Gastroesophageal sphincter (tissue), 4 donors: ENCODE results near the gene GCDH. TPM values are rescaled to one million over a fixed set of nuclear protein-coding genes. Genes with fewer than 3 reads are reported as not detected.

Source experiments
- ATAC-seq: fragments of 150-250 bp; one replicate; pipeline ENCODE4 v1.9.1; 2016; ENCODE audit warnings: mild to moderate bottlenecking, moderate library complexity
- H3K27ac ChIP-seq, 4 donors: fragments of 200-600 bp; sonication (generic) in 3 of 4; 1 replicate in 3 of 4; 2 replicates in 1 of 4; pipeline ENCODE4 v1.5.1; 2016 to 2019
- H3K27me3 ChIP-seq: fragments of 200-600 bp; sonication (generic); one replicate; pipeline ENCODE4 v1.5.1; 2019
- H3K36me3 ChIP-seq, 2 donors: fragments of 200-600 bp; sonication (generic); one replicate each; pipeline ENCODE4 v1.5.1; 2019; ENCODE audit warnings: control low read depth in 1 of 2
- H3K4me1 ChIP-seq, 3 donors: fragments of 200-600 bp; sonication (generic); 1 replicate in 2 of 3; 2 replicates in 1 of 3; pipeline ENCODE4 v1.5.1; 2016 to 2019; ENCODE audit warnings: control low read depth in 2 of 3
- H3K4me3 ChIP-seq, 2 donors: fragments of 200-600 bp; sonication (generic); one replicate each; pipeline ENCODE4 v1.5.1; 2019; ENCODE audit warnings: mild to moderate bottlenecking in 1 of 2, moderate library complexity in 1 of 2
- H3K9me3 ChIP-seq, 3 donors: fragments of 200-600 bp; sonication (generic); one replicate each; pipeline ENCODE4 v1.5.1; 2017 to 2019; ENCODE audit warnings: control low read depth in 2 of 3
- CTCF ChIP-seq, 4 experiments: fragments of 200-600 bp in 2 of 4; fragments of 450-650 bp in 2 of 4; sonication (generic) in 1 of 4; IDR thresholded peaks; one replicate each; pipeline ENCODE4 v1.5.1; 2017 to 2019; ENCODE audit warnings: antibody characterized with exemption in 4 of 4, mild to moderate bottlenecking in 2 of 4, moderate library complexity in 2 of 4
- EP300 ChIP-seq: sonication (generic); formaldehyde crosslinking; IDR thresholded peaks from one replicate; pipeline ENCODE4 v1.6.1; 2017; ENCODE audit warnings: antibody characterized with exemption, mild to moderate bottlenecking
- POLR2A ChIP-seq, 2 donors: fragments of 450-650 bp; IDR thresholded peaks; one replicate each; pipeline ENCODE4 v1.6.1; 2017; ENCODE audit warnings: antibody characterized with exemption in 2 of 2, mild to moderate bottlenecking in 2 of 2, moderate library complexity in 1 of 2
- POLR2AphosphoS5 ChIP-seq: sonication (generic); formaldehyde crosslinking; IDR thresholded peaks from one replicate; pipeline ENCODE4 v1.6.1; 2017; ENCODE audit warnings: antibody characterized with exemption
- WGBS, 2 donors: methylation state at CpG; one replicate each; pipeline ENCODE4 v1.1.5; 2018; ENCODE audit warnings: low coverage in 1 of 2; 5-methylcytosine and 5-hydroxymethylcytosine counted together
- total RNA-seq, 4 donors: library from RNA; depleted of rRNA; stranded (reverse); fragments of >200 nt; gene quantifications; one replicate each; pipeline ENCODE4 v1.1.0, GENCODE V29; 2016

The GCDH gene
- total RNA-seq, 4 donors from 2014 or later: 46.7 to 87.6 (median 56.3) TPM

- 33 to 53% methylated on average over 8 to 14 of the region's 23 CpGs for WGBS, 2 donors
- H3K4me1 ChIP-seq: peaks cover 5 to 57% (median 28%) of the 10 kb centered on the region in 3 donors
- no peaks in the 10 kb centered on the region for H3K27me3 ChIP-seq
- TF ChIP-seq EP300: no peak
- TF ChIP-seq CTCF (IDR thresholded peaks at IDR 0.05): no peak
- TF ChIP-seq POLR2A (IDR thresholded peaks at IDR 0.05): no peak
- no peak for TF ChIP-seq POLR2AphosphoS5
- ATAC-seq: no peak
- peaks cover 0 to 26% of the 10 kb centered on the region in 2 donors for H3K36me3 ChIP-seq
- H3K9me3 ChIP-seq: no peaks in the 10 kb centered on the region
- H3K4me3 ChIP-seq: peak overlapping the region; percentile 31 to 88
- H3K27ac ChIP-seq: peak overlapping the region in 3 of 4 donors; percentile 54 to 93 (median 66)
Observed at GRCh38 chr19:12937093-12937926, 46.4 kb downstream of the GCDH start.

- peak within 1 kb of the TSS; percentile 72 to 96 (median 93) for H3K27ac ChIP-seq
- H3K4me3 ChIP-seq: peak within 1 kb of the TSS; percentile 60 to 88
- no peaks in the 10 kb centered on the region for H3K9me3 ChIP-seq
- ATAC-seq: peak; percentile 97
- TF ChIP-seq CTCF (IDR thresholded peaks at IDR 0.05) (peak in 1 of 4 experiments; percentile 37), EP300 (no peak), POLR2AphosphoS5 (peak; percentile 99), POLR2A (IDR thresholded peaks at IDR 0.05) (peak; percentile 99)
- peaks cover 0 to 34% of the 10 kb centered on the region in 2 donors for H3K36me3 ChIP-seq
- H3K27me3 ChIP-seq: no peaks in the 10 kb centered on the region
- peaks cover 2 to 58% (median 23%) of the 10 kb centered on the region in 3 donors for H3K4me1 ChIP-seq
- 0% methylated on average over 14 to 21 of the region's 63 CpGs for WGBS, 2 donors
Observed at GRCh38 chr19:12937927-12938778, 47.2 kb downstream of the GCDH start, which contains the start of gene CALR. CALR (plus strand) TSS chr19:12938609; CDS start chr19:12938680, 71 bp downstream.

GRCh38 chr19:12938779-12939601, 48.0 kb downstream of the GCDH start:
- 0% methylated on average over 2 to 10 of the region's 54 CpGs for WGBS, 2 donors
- Histone ChIP-seq H3K36me3 (peaks cover 0 to 43% of the 10 kb centered on the region in 2 donors), H3K9me3 (no peaks in the 10 kb centered on the region), H3K4me1 (peaks cover 2 to 62% (median 23%) of the 10 kb centered on the region in 3 donors), H3K27me3 (no peaks in the 10 kb centered on the region), H3K27ac (peak overlapping the region; percentile 72 to 96 (median 93)), H3K4me3 (peak overlapping the region; percentile 60 to 88)
- ATAC-seq: peak; percentile 14
- TF ChIP-seq POLR2AphosphoS5 (no peak), POLR2A (IDR thresholded peaks at IDR 0.05) (no peak), EP300 (no peak), CTCF (IDR thresholded peaks at IDR 0.05) (peak in 2 of 4 experiments; percentile 39 to 50)

- TF ChIP-seq EP300 (no peak), CTCF (IDR thresholded peaks at IDR 0.05) (no peak), POLR2AphosphoS5 (no peak), POLR2A (IDR thresholded peaks at IDR 0.05) (no peak)
- H3K36me3 ChIP-seq: peaks cover 0 to 51% of the 10 kb centered on the region in 2 donors
- H3K4me3 ChIP-seq: peak overlapping the region in 1 of 2 donors; percentile 88
- ATAC-seq: no peak
- H3K9me3 ChIP-seq: no peaks in the 10 kb centered on the region
- no peaks in the 10 kb centered on the region for H3K27me3 ChIP-seq
- peak overlapping the region in 3 of 4 donors; percentile 59 to 96 (median 93) for H3K27ac ChIP-seq
- 57 to 66% methylated on average over 4 to 5 of the region's 10 CpGs for WGBS, 2 donors
- H3K4me1 ChIP-seq: peaks cover 2 to 69% (median 23%) of the 10 kb centered on the region in 3 donors
Observed at GRCh38 chr19:12939975-12940423, 49.0 kb downstream of the GCDH start.
